K562 (cell line): ENCODE results near the gene C1orf105. TPM values are rescaled to one million over a fixed set of nuclear protein-coding genes. Genes with fewer than 3 reads are reported as not detected.
A peak's percentile ranks its signal among the peaks of the same experiment; 100 is the strongest.

ENCODE experiments used
- CEBPG ChIP-seq, 3 experiments: fragments of 200-800 bp in 1 of 3; sonication (Bioruptor generic) in 1 of 3; sonication (generic) in 1 of 3; formaldehyde crosslinking in 1 of 3; IDR thresholded peaks in 2 of 3; conservative IDR thresholded peaks in 1 of 3; 2 replicates each; pipeline versions ENCODE4 v1.6.1 to v1.8.0; 2016 to 2022; ENCODE audit warnings: missing compliant biosample characterization in 2 of 3, missing genetic modification characterization in 2 of 3, mild to moderate bottlenecking in 1 of 3, missing genetic modification reagents in 1 of 3
- CREB1 ChIP-seq, 2 experiments: sonication (generic) in 1 of 2; formaldehyde crosslinking in 1 of 2; IDR thresholded peaks; 2 replicates each; pipeline versions ENCODE4 v1.6.1 to v1.8.0; 2012 to 2022; ENCODE audit warnings: inconsistent platforms in 1 of 2, mild to moderate bottlenecking in 1 of 2, missing genetic modification reagents in 1 of 2, moderate library complexity in 1 of 2
- E2F4 ChIP-seq: sonication (generic); formaldehyde crosslinking; IDR thresholded peaks from 2 replicates; pipeline ENCODE4 v1.8.0; 2022; ENCODE audit warnings: mild to moderate bottlenecking, low read depth, missing genetic modification reagents
- ETV1 ChIP-seq: fragments of 450-650 bp; conservative IDR thresholded peaks from 2 replicates; pipeline ENCODE4 v1.6.1; 2016; ENCODE audit warnings: missing genetic modification characterization, control low read depth, low read depth, missing compliant biosample characterization
- FOSL1 ChIP-seq: fragments of 200-800 bp; sonication (Bioruptor generic); conservative IDR thresholded peaks from 2 replicates; pipeline ENCODE4 v1.6.1; 2016; ENCODE audit warnings: missing genetic modification characterization, missing compliant biosample characterization
- GTF2A2 ChIP-seq: IDR thresholded peaks from 2 replicates; pipeline ENCODE4 v1.6.1; 2016; ENCODE audit warnings: mild to moderate bottlenecking, missing genetic modification characterization, missing compliant biosample characterization
- LCOR ChIP-seq: sonication (generic); formaldehyde crosslinking; IDR thresholded peaks from 2 replicates; pipeline ENCODE4 v1.8.0; 2022; ENCODE audit warnings: mild to moderate bottlenecking, missing genetic modification reagents
- MTA3 ChIP-seq: fragments of 450-650 bp; formaldehyde crosslinking; IDR thresholded peaks from 2 replicates; pipeline ENCODE4 v1.6.1; 2017; ENCODE audit warnings: mild to moderate bottlenecking, borderline replicate concordance
- NCOA4 ChIP-seq: fragments of 450-650 bp; IDR thresholded peaks from 2 replicates; pipeline ENCODE4 v1.6.1; 2018; ENCODE audit warnings: mild to moderate bottlenecking; ENCODE audit not compliant: partially characterized antibody
- NELFE ChIP-seq: IDR thresholded peaks from 2 replicates; pipeline ENCODE4 v1.6.1; 2011; ENCODE audit warnings: mild to moderate bottlenecking; ENCODE audit not compliant: insufficient read depth, insufficient read length
- NFE2 ChIP-seq: IDR thresholded peaks from 2 replicates; pipeline ENCODE4 v1.6.1; 2014; ENCODE audit warnings: antibody characterized with exemption, low read depth
- NR2F6 ChIP-seq: fragments of 450-650 bp; formaldehyde crosslinking; IDR thresholded peaks from 2 replicates; pipeline ENCODE4 v1.4.0; 2020; ENCODE audit warnings: mild to moderate bottlenecking
- SMAD4 ChIP-seq: fragments of 250-450 bp; sonication (Bioruptor Pico); conservative IDR thresholded peaks from 2 replicates; pipeline ENCODE4 v1.8.0; 2021; ENCODE audit warnings: inconsistent platforms, mild to moderate bottlenecking, moderate library complexity
- TEAD4 ChIP-seq, 2 experiments: sonication (generic) in 1 of 2; formaldehyde crosslinking in 1 of 2; IDR thresholded peaks; 2 replicates each; pipeline versions ENCODE4 v1.6.1 to v1.8.0; 2012 to 2022; ENCODE audit warnings: borderline replicate concordance in 1 of 2, inconsistent platforms in 1 of 2, low read length in 1 of 2, mild to moderate bottlenecking in 1 of 2, missing genetic modification reagents in 1 of 2
- ZNF23 ChIP-seq: fragments of 250-450 bp; sonication (Bioruptor Pico); IDR thresholded peaks from 2 replicates; pipeline ENCODE4 v1.4.0; 2020; ENCODE audit warnings: mild to moderate bottlenecking
- ZNF282 ChIP-seq: sonication (generic); formaldehyde crosslinking; IDR thresholded peaks from 2 replicates; pipeline ENCODE4 v1.8.1; 2023; ENCODE audit warnings: missing genetic modification reagents
- polyA plus RNA-seq, 8 experiments: library from polyadenylated mRNA; depleted of rRNA in 4 of 8; stranded (reverse) in 5 of 8; unstranded in 3 of 8; fragments of >200 nt; fragmentation: Nextera tagmentation in 2 of 8; fragmentation: Illumina TruSeq in 1 of 8; extraction: Ambion mirVana in 2 of 8; extraction: Trizol in 1 of 8; gene quantifications; 2 replicates each; pipeline versions ENCODE4 v1.2.1 to v1.2.3, GENCODE V29; 2011 to 2014; ENCODE audit warnings: inconsistent platforms in 1 of 8, missing spikeins in 1 of 8
- total RNA-seq, 7 experiments: library from RNA; depleted of rRNA in 6 of 7; stranded (reverse); fragments of >200 nt in 6 of 7; fragmentation: Illumina TruSeq in 2 of 7; extraction: Trizol in 2 of 7; gene quantifications; 2 replicates each; pipeline versions ENCODE4 v1.2.1 to v1.2.3, GENCODE V29; 2011 to 2021; ENCODE audit warnings: low replicate concordance in 1 of 7
- TF ChIP-seq, protein P1 (sequence below): sonication (generic); formaldehyde crosslinking; IDR thresholded peaks from 2 replicates; pipeline ENCODE4 v1.8.0; 2022; ENCODE audit warnings: missing genetic modification reagents, mild to moderate bottlenecking, moderate library complexity, borderline replicate concordance
- TF ChIP-seq, protein P2 (sequence below): IDR thresholded peaks from 2 replicates; pipeline ENCODE4 v1.6.1; 2011; ENCODE audit warnings: borderline replicate concordance, low read depth, mild to moderate bottlenecking, moderate library complexity, low read length; ENCODE audit not compliant: insufficient read depth, poor library complexity, severe bottlenecking
- TF ChIP-seq, protein P3 (sequence below): fragments of 200-800 bp; sonication (Bioruptor generic); IDR thresholded peaks from 2 replicates; pipeline ENCODE4 v1.6.1; 2017; ENCODE audit warnings: missing genetic modification characterization, missing compliant biosample characterization
- TF ChIP-seq, protein P4 (sequence below): fragments of 450-650 bp; formaldehyde crosslinking; IDR thresholded peaks from 2 replicates; pipeline ENCODE4 v1.4.0; 2022; ENCODE audit warnings: missing genetic modification characterization

The C1orf105 gene
- total and polyA plus RNA-seq, 9 of the 15 experiments (the other 6 are each of a cell fraction or from before 2014, with no cell fraction given), result 0.08 TPM; not detected in 8

DNA sequence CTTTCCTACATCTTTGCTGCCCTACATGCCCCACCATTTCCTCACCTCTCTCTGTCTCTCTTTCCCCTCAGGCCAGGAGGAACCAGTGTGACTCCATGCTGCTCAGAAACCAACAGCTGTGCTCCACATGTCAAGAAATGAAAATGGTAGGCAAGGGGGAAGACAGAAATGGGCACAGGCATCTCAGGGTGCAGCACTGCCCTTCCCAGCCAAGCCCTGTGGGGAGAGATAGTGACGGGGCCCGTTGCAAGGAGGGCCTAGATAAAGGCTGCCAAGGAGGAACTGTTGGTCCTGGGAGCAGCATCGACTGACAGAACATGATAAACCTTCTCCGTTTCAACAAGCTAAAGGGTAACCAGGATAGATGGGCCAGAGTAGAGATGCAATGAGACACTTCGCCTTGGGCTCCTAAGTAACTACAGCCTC is 35.9 kb downstream of the C1orf105 start (continued):
- TF ChIP-seq, protein P1, sequence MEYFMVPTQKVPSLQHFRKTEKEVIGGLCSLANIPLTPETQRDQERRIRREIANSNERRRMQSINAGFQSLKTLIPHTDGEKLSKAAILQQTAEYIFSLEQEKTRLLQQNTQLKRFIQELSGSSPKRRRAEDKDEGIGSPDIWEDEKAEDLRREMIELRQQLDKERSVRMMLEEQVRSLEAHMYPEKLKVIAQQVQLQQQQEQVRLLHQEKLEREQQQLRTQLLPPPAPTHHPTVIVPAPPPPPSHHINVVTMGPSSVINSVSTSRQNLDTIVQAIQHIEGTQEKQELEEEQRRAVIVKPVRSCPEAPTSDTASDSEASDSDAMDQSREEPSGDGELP (CRISPR knock-in tag), result peak; percentile 67
- TF ChIP-seq GTF2A2 (peak; percentile 73), LCOR (CRISPR knock-in tag) (peak; percentile 84; the same call in 1 of the 2 replicates), ETV1 (tag) (no peak), FOSL1 (tag) (peak; percentile 41; the same call in 1 of the 2 replicates), TEAD4 (IDR thresholded peaks at IDR 0.05; ENCODE audit: low read length) (peak; percentile 92), TEAD4 (CRISPR knock-in tag; IDR thresholded peaks at IDR 0.05; ENCODE audit: borderline replicate concordance) (no peak), MTA3 (peak; percentile 82; the same call in 1 of the 2 replicates), CREB1 (IDR thresholded peaks at IDR 0.05) (peak; percentile 51; the same call in 1 of the 2 replicates), CREB1 (CRISPR knock-in tag; IDR thresholded peaks at IDR 0.05) (no peak), NELFE (no peak), E2F4 (CRISPR knock-in tag) (no peak), CEBPG (CRISPR knock-in tag; IDR thresholded peaks at IDR 0.05) (no peak), CEBPG (tag; conservative IDR thresholded peaks at IDR 0.05 in 1 of 2, IDR thresholded peaks at IDR 0.05 in 1 of 2) (no peak), NR2F6 (CRISPR knock-in tag) (no peak), NCOA4 (no peak), SMAD4 (peak; percentile 95), NFE2 (0 out of 2 replicates have a peak, but pooled peaks have one; percentile 5), ZNF23 (0 out of 2 replicates have a peak, but pooled peaks have one; percentile 11), ZNF282 (CRISPR knock-in tag) (no peak)
- TF ChIP-seq, protein P2, sequence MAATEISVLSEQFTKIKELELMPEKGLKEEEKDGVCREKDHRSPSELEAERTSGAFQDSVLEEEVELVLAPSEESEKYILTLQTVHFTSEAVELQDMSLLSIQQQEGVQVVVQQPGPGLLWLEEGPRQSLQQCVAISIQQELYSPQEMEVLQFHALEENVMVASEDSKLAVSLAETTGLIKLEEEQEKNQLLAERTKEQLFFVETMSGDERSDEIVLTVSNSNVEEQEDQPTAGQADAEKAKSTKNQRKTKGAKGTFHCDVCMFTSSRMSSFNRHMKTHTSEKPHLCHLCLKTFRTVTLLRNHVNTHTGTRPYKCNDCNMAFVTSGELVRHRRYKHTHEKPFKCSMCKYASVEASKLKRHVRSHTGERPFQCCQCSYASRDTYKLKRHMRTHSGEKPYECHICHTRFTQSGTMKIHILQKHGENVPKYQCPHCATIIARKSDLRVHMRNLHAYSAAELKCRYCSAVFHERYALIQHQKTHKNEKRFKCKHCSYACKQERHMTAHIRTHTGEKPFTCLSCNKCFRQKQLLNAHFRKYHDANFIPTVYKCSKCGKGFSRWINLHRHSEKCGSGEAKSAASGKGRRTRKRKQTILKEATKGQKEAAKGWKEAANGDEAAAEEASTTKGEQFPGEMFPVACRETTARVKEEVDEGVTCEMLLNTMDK, result no peak
- TF ChIP-seq, protein P3, sequence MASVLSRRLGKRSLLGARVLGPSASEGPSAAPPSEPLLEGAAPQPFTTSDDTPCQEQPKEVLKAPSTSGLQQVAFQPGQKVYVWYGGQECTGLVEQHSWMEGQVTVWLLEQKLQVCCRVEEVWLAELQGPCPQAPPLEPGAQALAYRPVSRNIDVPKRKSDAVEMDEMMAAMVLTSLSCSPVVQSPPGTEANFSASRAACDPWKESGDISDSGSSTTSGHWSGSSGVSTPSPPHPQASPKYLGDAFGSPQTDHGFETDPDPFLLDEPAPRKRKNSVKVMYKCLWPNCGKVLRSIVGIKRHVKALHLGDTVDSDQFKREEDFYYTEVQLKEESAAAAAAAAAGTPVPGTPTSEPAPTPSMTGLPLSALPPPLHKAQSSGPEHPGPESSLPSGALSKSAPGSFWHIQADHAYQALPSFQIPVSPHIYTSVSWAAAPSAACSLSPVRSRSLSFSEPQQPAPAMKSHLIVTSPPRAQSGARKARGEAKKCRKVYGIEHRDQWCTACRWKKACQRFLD, result peak; percentile 96
- TF ChIP-seq, protein P4, sequence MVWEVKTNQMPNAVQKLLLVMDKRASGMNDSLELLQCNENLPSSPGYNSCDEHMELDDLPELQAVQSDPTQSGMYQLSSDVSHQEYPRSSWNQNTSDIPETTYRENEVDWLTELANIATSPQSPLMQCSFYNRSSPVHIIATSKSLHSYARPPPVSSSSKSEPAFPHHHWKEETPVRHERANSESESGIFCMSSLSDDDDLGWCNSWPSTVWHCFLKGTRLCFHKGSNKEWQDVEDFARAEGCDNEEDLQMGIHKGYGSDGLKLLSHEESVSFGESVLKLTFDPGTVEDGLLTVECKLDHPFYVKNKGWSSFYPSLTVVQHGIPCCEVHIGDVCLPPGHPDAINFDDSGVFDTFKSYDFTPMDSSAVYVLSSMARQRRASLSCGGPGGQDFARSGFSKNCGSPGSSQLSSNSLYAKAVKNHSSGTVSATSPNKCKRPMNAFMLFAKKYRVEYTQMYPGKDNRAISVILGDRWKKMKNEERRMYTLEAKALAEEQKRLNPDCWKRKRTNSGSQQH, result peak; percentile 90; the same call in 1 of the 2 replicates
